GM21381 (cell line): Measurements from ENCODE around the gene CCL11.
"Not testable (repeated sequence)": the region's sequence is repeated elsewhere in the genome, so short reads cannot be mapped to it uniquely, and the experiment has no call there.

Experiments
- ATAC-seq: cut with Tn5 transposase; IDR thresholded peaks from one replicate; pipeline ENCODE4 v1.9.1; 2021; ENCODE audit warnings: mild to moderate bottlenecking, moderate library complexity; ENCODE audit not compliant: unreplicated experiment

The CCL11 gene

GRCh38 chr17:34306466-34306865 is 20.9 kb downstream of the CCL11 start:
- ATAC-seq = no peak

DNA sequence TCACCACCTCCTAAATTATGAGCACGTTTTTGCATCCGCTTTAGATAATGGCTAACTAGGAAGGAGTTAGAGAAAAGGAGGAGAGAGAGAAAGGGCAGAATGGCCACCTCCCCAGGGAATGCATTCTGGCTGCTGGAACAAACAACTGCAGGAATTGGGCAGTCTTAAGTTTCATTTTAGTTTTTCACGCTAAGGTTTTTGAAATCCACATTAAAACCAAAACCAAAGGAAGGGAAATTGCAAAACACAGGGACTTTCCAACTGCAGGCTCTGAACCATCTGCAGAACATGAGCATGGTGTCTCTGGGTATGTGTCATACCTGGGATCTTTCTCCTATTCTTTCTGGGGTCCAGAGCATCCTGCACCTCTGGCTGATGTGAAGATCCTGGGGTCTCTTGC is 21.6 kb downstream of the CCL11 start:
- no peak for ATAC-seq

DNA sequence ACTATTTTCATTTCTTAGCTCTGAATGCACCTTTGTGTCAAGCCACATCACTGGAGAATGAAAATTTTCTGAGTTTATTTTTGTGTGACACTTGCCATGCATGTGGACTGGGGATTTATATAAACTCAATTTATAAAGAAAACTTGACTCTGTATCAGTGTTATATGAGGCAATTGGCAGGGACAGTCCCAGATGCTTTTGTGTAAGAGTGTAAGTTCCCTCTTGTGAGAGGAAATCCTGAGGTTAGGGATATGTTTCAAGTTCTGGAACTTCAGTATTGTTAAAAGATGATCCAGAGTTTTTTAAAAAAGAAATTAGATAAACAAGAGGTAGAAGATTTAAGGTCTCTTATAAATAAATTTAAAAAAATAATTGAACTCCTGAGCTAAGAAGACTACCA is 22.8 kb downstream of the CCL11 start:
- no peak for ATAC-seq

- ATAC-seq = no peak
Observed at GRCh38 chr17:34311291-34311690, 25.7 kb downstream of the CCL11 start.

DNA sequence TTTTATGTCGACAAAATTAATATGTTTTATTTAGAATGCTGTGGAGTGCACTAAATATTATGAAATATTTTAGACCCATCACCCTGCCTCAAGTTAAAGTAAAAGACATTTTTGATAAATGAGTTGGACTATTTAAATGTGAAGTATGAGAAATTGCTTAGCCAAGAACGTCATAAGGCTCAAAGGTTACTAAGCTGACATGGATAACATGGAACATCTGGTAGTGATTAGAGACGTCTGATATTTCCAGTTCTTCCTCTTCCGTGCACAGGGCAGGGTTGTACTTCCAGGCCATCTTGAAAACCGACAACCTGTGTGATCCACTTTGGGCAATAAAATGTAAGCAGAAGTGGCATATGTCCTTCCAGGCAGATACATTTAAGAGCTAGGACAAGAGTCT is 26.5 kb downstream of the CCL11 start:
- no peak for ATAC-seq

GRCh38 chr17:34313164-34313563 is 27.6 kb downstream of the CCL11 start:
- no peak for ATAC-seq

GRCh38 chr17:34314279-34314678 is 28.7 kb downstream of the CCL11 start:
- ATAC-seq = no peak

- ATAC-seq = no peak
Observed at GRCh38 chr17:34318474-34318873, 32.9 kb downstream of the CCL11 start.

- no peak for ATAC-seq
Observed at GRCh38 chr17:34319039-34319483, 33.5 kb downstream of the CCL11 start, which contains the start of gene CCL8. Gene CCL8, plus strand, starts transcription at chr17:34319435. Its CDS starts 67 bp downstream, at chr17:34319502.

GRCh38 chr17:34321964-34322363 is 36.4 kb downstream of the CCL11 start:
- no peak for ATAC-seq

DNA sequence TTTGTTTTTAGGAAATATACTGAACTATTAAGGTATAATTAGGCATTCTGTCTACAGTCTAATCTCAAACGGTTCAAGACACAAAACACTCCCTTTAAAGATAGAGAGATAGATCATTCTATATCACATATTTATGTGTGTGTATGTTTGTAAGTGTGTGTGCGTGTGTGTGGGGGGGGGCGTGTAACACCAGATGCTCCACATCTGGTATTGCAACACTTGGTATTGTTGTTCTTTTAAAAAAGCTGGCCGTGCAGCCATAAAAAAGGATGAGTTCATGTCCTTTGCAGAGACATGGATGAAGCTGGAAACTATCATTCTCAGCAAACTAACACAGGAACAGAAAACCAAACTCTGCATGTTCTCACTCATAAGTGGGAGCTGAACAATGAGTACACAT is 42.0 kb downstream of the CCL11 start:
- not testable (repeated sequence) for ATAC-seq

- no peak for ATAC-seq
Observed at GRCh38 chr17:34337701-34338100, 52.2 kb downstream of the CCL11 start.
